GM21737 (cell line): Measurements from ENCODE around the gene E2F4.

Experiments
- ATAC-seq: cut with Tn5 transposase; IDR thresholded peaks from one replicate; pipeline ENCODE4 v1.9.1; 2021; ENCODE audit warnings: mild to moderate bottlenecking, moderate library complexity; ENCODE audit not compliant: unreplicated experiment

The E2F4 gene

GRCh38 chr16:67157106-67157748 is 34.7 kb upstream of the E2F4 start:
- no peak for ATAC-seq

GRCh38 chr16:67157892-67158635 is 33.9 kb upstream of the E2F4 start:
- ATAC-seq, result no peak

GRCh38 chr16:67158637-67159600 is 33.0 kb upstream of the E2F4 start:
- peak; percentile 40 for ATAC-seq

GRCh38 chr16:67161595-67162058 is 30.3 kb upstream of the E2F4 start:
- ATAC-seq, result no peak

GRCh38 chr16:67162506-67163163 is 29.3 kb upstream of the E2F4 start:
- ATAC-seq, result no peak

GRCh38 chr16:67163164-67163998 is 28.6 kb upstream of the E2F4 start:
- ATAC-seq, result no peak

- ATAC-seq, result no peak
Observed at GRCh38 chr16:67163999-67164558, 27.9 kb upstream of the E2F4 start.

GRCh38 chr16:67164599-67165061 is 27.3 kb upstream of the E2F4 start, which contains the start of gene HSF4:
Gene HSF4 (plus strand): TSS chr16:67164745. CDS start chr16:67164812, 67 bp downstream.
- no peak for ATAC-seq

GRCh38 chr16:67165121-67166078 is 26.6 kb upstream of the E2F4 start:
- no peak for ATAC-seq

GRCh38 chr16:67166110-67166547 is 25.8 kb upstream of the E2F4 start:
- ATAC-seq, result no peak

- ATAC-seq, result no peak
Observed at GRCh38 chr16:67166598-67167168, 25.3 kb upstream of the E2F4 start.

GRCh38 chr16:67167588-67167987 is 24.4 kb upstream of the E2F4 start:
- ATAC-seq, result no peak

- no peak for ATAC-seq
Observed at GRCh38 chr16:67169011-67169451, 22.9 kb upstream of the E2F4 start.

GRCh38 chr16:67169642-67170167 is 22.2 kb upstream of the E2F4 start:
- ATAC-seq, result no peak

GRCh38 chr16:67170168-67170948 is 21.6 kb upstream of the E2F4 start, which contains the start of gene NOL3:
Gene NOL3 (plus strand): TSS chr16:67170538.
- peak; percentile 49 for ATAC-seq

GRCh38 chr16:67170949-67171649 is 20.9 kb upstream of the E2F4 start:
- peak; percentile 2 for ATAC-seq
